ENCODE results near the gene PAPPA. TPM values are rescaled to one million over a fixed set of nuclear protein-coding genes. Genes with fewer than 3 reads are reported as not detected.

PAPPA gene
- total and polyA plus RNA-seq, 2 of the 8 experiments (the other 6 are each of a cell fraction or from before 2014, with no cell fraction given), result 0.18 to 0.63 TPM

- TF ChIP-seq, protein P1, sequence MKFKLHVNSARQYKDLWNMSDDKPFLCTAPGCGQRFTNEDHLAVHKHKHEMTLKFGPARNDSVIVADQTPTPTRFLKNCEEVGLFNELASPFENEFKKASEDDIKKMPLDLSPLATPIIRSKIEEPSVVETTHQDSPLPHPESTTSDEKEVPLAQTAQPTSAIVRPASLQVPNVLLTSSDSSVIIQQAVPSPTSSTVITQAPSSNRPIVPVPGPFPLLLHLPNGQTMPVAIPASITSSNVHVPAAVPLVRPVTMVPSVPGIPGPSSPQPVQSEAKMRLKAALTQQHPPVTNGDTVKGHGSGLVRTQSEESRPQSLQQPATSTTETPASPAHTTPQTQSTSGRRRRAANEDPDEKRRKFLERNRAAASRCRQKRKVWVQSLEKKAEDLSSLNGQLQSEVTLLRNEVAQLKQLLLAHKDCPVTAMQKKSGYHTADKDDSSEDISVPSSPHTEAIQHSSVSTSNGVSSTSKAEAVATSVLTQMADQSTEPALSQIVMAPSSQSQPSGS (IDR thresholded peaks at IDR 0.05; ENCODE audit: low read length), result no peak
- TF ChIP-seq YY1 (IDR thresholded peaks at IDR 0.05; ENCODE audit: low read depth, low read length), result no peak
- no peak for TF ChIP-seq EGR1 (IDR thresholded peaks at IDR 0.05; ENCODE audit: borderline replicate concordance, low read depth, low read length)
- TF ChIP-seq BACH1 (IDR thresholded peaks at IDR 0.05; ENCODE audit: low read length), result no peak
- TF ChIP-seq CBX8 (IDR thresholded peaks at IDR 0.05; ENCODE audit: borderline replicate concordance, low read depth, low read length), result no peak
Observed at GRCh38 chr9:116377179-116377798, 223.7 kb downstream of the PAPPA start (continued).

Measured in H1 (cell line).